Trophoblast cell (in vitro differentiated cells and primary cell): Measurements from ENCODE around the gene PRM2.

Experiments used
- DNase-seq, 2 donors: peaks; one replicate each; pipeline ENCODE4 v3.0.0-alpha.2; 2016
- H2AFZ ChIP-seq: 2 replicates; pipeline ENCODE4 v1.6.1; 2013; ENCODE audit warnings: low read length, moderate library complexity, mild to moderate bottlenecking; ENCODE audit not compliant: insufficient read depth, poor library complexity
- H2AK5ac ChIP-seq: 2 replicates; pipeline ENCODE4 v1.6.1; 2013; ENCODE audit warnings: mild to moderate bottlenecking, low read length
- H2BK120ac ChIP-seq: 2 replicates; pipeline ENCODE4 v1.6.1; 2013; ENCODE audit warnings: low read length, mild to moderate bottlenecking, moderate library complexity; ENCODE audit not compliant: insufficient read depth, poor library complexity
- H2BK12ac ChIP-seq: 2 replicates; pipeline ENCODE4 v1.6.1; 2013; ENCODE audit warnings: mild to moderate bottlenecking, low read length, moderate library complexity
- H2BK5ac ChIP-seq: 2 replicates; pipeline ENCODE4 v1.6.1; 2013; ENCODE audit warnings: low read length, low read depth, moderate library complexity, mild to moderate bottlenecking; ENCODE audit not compliant: poor library complexity
- H3K14ac ChIP-seq: 2 replicates; pipeline ENCODE4 v1.6.1; 2013; ENCODE audit warnings: mild to moderate bottlenecking, low read length
- H3K18ac ChIP-seq: 2 replicates; pipeline ENCODE4 v1.6.1; 2013; ENCODE audit warnings: mild to moderate bottlenecking, low read length
- H3K23ac ChIP-seq: 2 replicates; pipeline ENCODE4 v1.6.1; 2013; ENCODE audit warnings: low read length
- H3K27ac ChIP-seq: 2 replicates; pipeline ENCODE4 v1.5.1; 2013; ENCODE audit warnings: low read depth, mild to moderate bottlenecking, inconsistent platforms, low read length, moderate library complexity
- H3K27me3 ChIP-seq: 2 replicates; pipeline ENCODE4 v1.6.1; 2013; ENCODE audit warnings: inconsistent platforms, mild to moderate bottlenecking, low read length, moderate library complexity; ENCODE audit not compliant: insufficient read depth
- H3K36me3 ChIP-seq, 2 experiments: 1 replicate in 1 of 2; 2 replicates in 1 of 2; pipeline ENCODE4 v1.6.1; 2013; ENCODE audit warnings: low read length in 2 of 2, mild to moderate bottlenecking in 2 of 2, moderate library complexity in 1 of 2; ENCODE audit not compliant: insufficient read depth in 2 of 2, control insufficient read depth in 1 of 2
- H3K4ac ChIP-seq: 2 replicates; pipeline ENCODE4 v1.6.1; 2013; ENCODE audit warnings: low read depth, mild to moderate bottlenecking, low read length, moderate library complexity
- H3K4me1 ChIP-seq, 2 experiments: 1 replicate in 1 of 2; 2 replicates in 1 of 2; pipeline ENCODE4 v1.6.1; 2013; ENCODE audit warnings: low read length in 2 of 2, mild to moderate bottlenecking in 2 of 2, moderate library complexity in 1 of 2; ENCODE audit not compliant: insufficient read depth in 2 of 2, control insufficient read depth in 1 of 2
- H3K4me2 ChIP-seq: 2 replicates; pipeline ENCODE4 v1.6.1; 2013; ENCODE audit warnings: inconsistent platforms, mild to moderate bottlenecking, low read length, moderate library complexity
- H3K4me3 ChIP-seq: 2 replicates; pipeline ENCODE4 v1.5.1; 2013; ENCODE audit warnings: mild to moderate bottlenecking, low read depth, low read length, inconsistent platforms
- H3K79me1 ChIP-seq: one replicate; pipeline ENCODE4 v1.6.1; 2013; ENCODE audit warnings: low read length
- H3K79me2 ChIP-seq: 2 replicates; pipeline ENCODE4 v1.6.1; 2013; ENCODE audit warnings: low read length, mild to moderate bottlenecking; ENCODE audit not compliant: control insufficient read depth, insufficient read depth, poor library complexity
- H3K9ac ChIP-seq: 2 replicates; pipeline ENCODE4 v1.6.1; 2013; ENCODE audit warnings: mild to moderate bottlenecking, low read length
- H3K9me3 ChIP-seq: 2 replicates; pipeline ENCODE4 v1.6.1; 2013; ENCODE audit warnings: low read depth, mild to moderate bottlenecking, control low read depth, inconsistent platforms, low read length; ENCODE audit not compliant: insufficient read depth
- H4K12ac ChIP-seq: 2 replicates; pipeline ENCODE4 v1.6.1; 2013; ENCODE audit warnings: low read depth, mild to moderate bottlenecking, low read length, moderate library complexity
- H4K8ac ChIP-seq: 2 replicates; pipeline ENCODE4 v1.6.1; 2013; ENCODE audit warnings: low read depth, mild to moderate bottlenecking, low read length, moderate library complexity
- H4K91ac ChIP-seq: one replicate; pipeline ENCODE4 v1.6.1; 2013; ENCODE audit warnings: low read depth, mild to moderate bottlenecking, low read length, moderate library complexity
- WGBS: extraction: QIAGEN DNeasy Blood & Tissue Kit; methylation state at CpG from one replicate; pipeline ENCODE4 v1.1.7; 2013; ENCODE audit warnings: missing lambda C conversion rate; ENCODE audit not compliant: insufficient read length, insufficient coverage; ENCODE audit errors: extremely low coverage; 5-methylcytosine and 5-hydroxymethylcytosine counted together

PRM2 gene

DNA sequence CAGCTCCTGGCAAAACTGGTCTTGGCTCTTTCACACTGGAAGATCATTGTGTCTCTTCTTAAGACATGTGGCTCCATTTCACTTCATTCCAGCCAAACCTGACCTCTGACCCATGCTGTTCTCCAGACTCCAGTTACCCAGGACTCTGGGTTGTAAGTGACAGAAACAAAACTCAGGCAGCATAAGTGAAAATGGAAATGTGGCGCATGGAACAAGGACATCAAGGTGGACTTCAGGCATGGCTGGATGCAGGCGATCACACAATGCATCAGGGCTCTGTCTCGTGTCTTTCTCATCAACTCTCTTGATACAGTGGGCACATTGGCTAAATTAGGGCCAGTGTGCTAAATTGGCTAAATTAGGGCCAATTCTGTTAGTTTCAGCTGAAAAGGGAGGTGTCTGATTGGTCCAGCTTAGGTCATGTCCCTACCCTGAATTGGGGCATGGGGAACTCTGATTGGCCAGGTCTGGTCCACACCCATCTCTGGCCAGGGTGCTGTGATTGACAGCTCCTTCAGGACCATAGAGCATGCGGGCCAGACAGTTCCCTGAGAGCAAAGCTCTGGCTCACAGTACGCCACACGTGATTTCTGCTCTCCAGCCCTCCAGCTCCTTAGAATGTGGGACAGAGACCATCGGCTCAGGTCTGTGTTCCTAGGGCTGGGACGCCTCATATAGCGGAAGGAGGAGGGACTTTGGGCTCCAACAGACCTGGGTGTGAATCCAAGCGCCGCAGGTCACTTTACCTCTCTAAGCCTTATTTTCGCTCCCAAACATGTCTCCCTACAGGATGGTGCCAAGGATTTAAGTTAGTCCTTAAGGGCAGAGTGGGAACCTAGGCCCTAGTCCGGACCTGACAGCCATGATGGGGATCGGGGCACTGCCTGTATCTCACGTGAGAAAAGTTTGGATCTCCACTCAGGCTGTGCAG is 37.7 kb downstream of the PRM2 start:
- no peak overlapping the region for H3K23ac ChIP-seq
- H2BK120ac ChIP-seq = no peak overlapping the region
- H3K79me1 ChIP-seq = no peaks in the 10 kb centered on the region
- DNase-seq = no peak
- H2AFZ ChIP-seq = no peak overlapping the region
- H4K91ac ChIP-seq = no peak overlapping the region
- no peaks in the 10 kb centered on the region for H3K4me1 ChIP-seq
- H3K4ac ChIP-seq = no peak overlapping the region
- no peak overlapping the region for H4K8ac ChIP-seq
- H3K27me3 ChIP-seq = no peaks in the 10 kb centered on the region
- no peak overlapping the region for H3K4me2 ChIP-seq
- no CpG with 5 or more reads among the region's 15 CpGs for WGBS
- no peak overlapping the region for H2AK5ac ChIP-seq
- H2BK12ac ChIP-seq = no peak overlapping the region
- H2BK5ac ChIP-seq = no peak overlapping the region
- H3K9ac ChIP-seq = no peak overlapping the region
- H4K12ac ChIP-seq = no peak overlapping the region
- no peak overlapping the region for H3K14ac ChIP-seq
- no peaks in the 10 kb centered on the region for H3K79me2 ChIP-seq
- no peak overlapping the region for H3K27ac ChIP-seq
- no peak overlapping the region for H3K4me3 ChIP-seq
- H3K18ac ChIP-seq = no peak overlapping the region
- no peaks in the 10 kb centered on the region for H3K9me3 ChIP-seq
- H3K36me3 ChIP-seq = no peaks in the 10 kb centered on the region

DNA sequence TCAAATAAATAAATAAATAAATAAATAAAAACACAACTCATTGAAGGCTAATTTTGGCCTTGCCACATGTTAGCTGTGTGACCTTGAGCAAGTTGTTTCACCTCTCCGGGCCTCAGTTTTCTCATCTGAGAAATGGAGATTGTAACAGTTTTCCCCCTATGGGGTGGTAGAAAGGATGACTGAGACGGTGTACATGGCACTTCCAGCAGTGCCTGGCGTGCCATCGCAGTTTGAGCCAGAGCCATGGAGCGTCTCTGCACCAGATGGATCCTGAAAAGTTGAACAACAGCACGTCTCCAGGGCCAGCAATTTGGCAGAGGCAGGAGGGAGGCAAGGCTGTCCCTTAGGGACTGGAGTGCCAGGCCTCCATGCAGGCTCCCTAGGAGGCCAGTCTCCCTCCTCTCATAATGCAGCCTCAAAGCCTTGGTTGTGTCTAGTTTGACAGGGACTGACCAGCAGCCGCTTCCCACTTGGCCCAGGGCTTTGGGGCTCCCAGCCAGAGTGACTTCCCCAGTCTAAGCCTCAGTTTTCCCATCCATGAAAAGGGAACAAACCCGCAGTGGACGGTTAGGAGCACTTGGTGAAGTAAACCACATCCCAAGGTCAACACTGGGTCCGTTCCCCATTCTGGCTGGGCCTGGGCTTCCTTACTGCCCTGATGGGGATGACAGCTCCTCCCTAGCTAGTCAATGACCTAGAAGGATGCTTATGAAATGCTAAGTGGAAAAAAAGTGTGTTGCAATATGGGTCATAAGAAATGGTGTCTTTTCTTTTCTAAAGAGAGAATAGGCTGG is 39.6 kb downstream of the PRM2 start:
- Histone ChIP-seq H3K79me1 (no peaks in the 10 kb centered on the region), H3K18ac (no peak overlapping the region), H4K12ac (no peak overlapping the region), H3K4me2 (no peak overlapping the region), H3K23ac (no peak overlapping the region), H4K8ac (no peak overlapping the region), H4K91ac (no peak overlapping the region), H2AFZ (no peak overlapping the region), H2BK120ac (no peak overlapping the region), H3K36me3 (no peaks in the 10 kb centered on the region), H3K4me1 (no peaks in the 10 kb centered on the region), H3K79me2 (no peaks in the 10 kb centered on the region), H2BK5ac (no peak overlapping the region), H3K14ac (no peak overlapping the region), H3K4me3 (no peak overlapping the region), H3K27me3 (no peaks in the 10 kb centered on the region), H2AK5ac (no peak overlapping the region), H3K27ac (no peak overlapping the region), H3K4ac (no peak overlapping the region), H3K9me3 (no peaks in the 10 kb centered on the region), H3K9ac (no peak overlapping the region), H2BK12ac (no peak overlapping the region)
- no CpG with 5 or more reads among the region's 10 CpGs for WGBS
- DNase-seq = no peak

- Histone ChIP-seq H3K23ac (no peak overlapping the region), H4K12ac (no peak overlapping the region), H3K9ac (no peak overlapping the region), H4K91ac (no peak overlapping the region), H3K18ac (no peak overlapping the region), H3K27ac (no peak overlapping the region), H3K79me2 (no peaks in the 10 kb centered on the region), H4K8ac (no peak overlapping the region), H2BK120ac (no peak overlapping the region), H3K9me3 (no peaks in the 10 kb centered on the region), H3K4ac (no peak overlapping the region), H3K36me3 (no peaks in the 10 kb centered on the region), H2AK5ac (no peak overlapping the region), H3K4me2 (no peak overlapping the region), H3K4me3 (no peak overlapping the region), H2BK5ac (no peak overlapping the region), H3K4me1 (no peaks in the 10 kb centered on the region), H2AFZ (no peak overlapping the region), H3K79me1 (no peaks in the 10 kb centered on the region), H3K14ac (no peak overlapping the region), H3K27me3 (no peaks in the 10 kb centered on the region), H2BK12ac (no peak overlapping the region)
- no peak for DNase-seq
- no CpG with 5 or more reads among the region's 5 CpGs for WGBS
Observed at GRCh38 chr16:11235703-11235991, 40.6 kb downstream of the PRM2 start.

- Histone ChIP-seq H3K36me3 (no peaks in the 10 kb centered on the region), H2BK120ac (no peak overlapping the region), H3K18ac (no peak overlapping the region), H3K79me1 (no peaks in the 10 kb centered on the region), H3K14ac (no peak overlapping the region), H3K27ac (no peak overlapping the region), H3K9ac (no peak overlapping the region), H3K27me3 (no peaks in the 10 kb centered on the region), H4K12ac (no peak overlapping the region), H3K4me3 (no peak overlapping the region), H3K23ac (no peak overlapping the region), H3K4me2 (no peak overlapping the region), H2AK5ac (no peak overlapping the region), H3K4me1 (no peaks in the 10 kb centered on the region), H3K79me2 (no peaks in the 10 kb centered on the region), H4K91ac (no peak overlapping the region), H4K8ac (no peak overlapping the region), H3K9me3 (no peaks in the 10 kb centered on the region), H2AFZ (no peak overlapping the region), H3K4ac (no peak overlapping the region), H2BK5ac (no peak overlapping the region), H2BK12ac (no peak overlapping the region)
- DNase-seq = no peak
- WGBS = no CpG with 5 or more reads among the region's 13 CpGs
Observed at GRCh38 chr16:11234884-11235702, 41.2 kb downstream of the PRM2 start.
